ENCODE results near the gene SAMD7.
A peak's percentile ranks its signal among the peaks of the same experiment; 100 is the strongest.

SAMD7 gene

DNA sequence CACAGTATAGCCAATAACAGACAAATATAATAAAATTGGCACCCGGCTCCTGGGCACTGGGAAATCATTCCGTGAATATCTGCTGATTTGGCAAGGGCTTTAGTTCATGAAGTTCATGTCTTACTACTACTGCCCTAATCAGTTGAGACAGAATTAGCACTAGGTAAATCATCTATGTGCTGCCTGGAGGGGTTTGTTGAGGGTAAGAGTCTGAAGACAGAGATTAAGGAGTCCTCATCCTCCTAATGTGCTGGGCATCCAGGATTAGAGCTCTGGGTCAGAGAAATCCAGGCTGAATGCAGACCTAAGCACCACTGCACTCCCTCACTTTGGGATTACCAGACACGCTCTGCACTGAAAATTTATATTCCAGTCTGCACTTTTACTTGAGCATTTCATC is 2.0 kb downstream of the SAMD7 start:
- DNase-seq (ENCODE audit: low read depth): no peak

- DNase-seq (ENCODE audit: low read depth): peak; percentile 17
Measured at GRCh38 chr3:169914321-169914720, 2.9 kb downstream of the SAMD7 start.

GRCh38 chr3:169923189-169923588 is 11.8 kb downstream of the SAMD7 start:
- no peak for DNase-seq (ENCODE audit: low read depth)

GRCh38 chr3:169923831-169924230 is 12.5 kb downstream of the SAMD7 start:
- no peak for DNase-seq (ENCODE audit: low read depth)

- DNase-seq (ENCODE audit: low read depth): no peak
Measured at GRCh38 chr3:169929830-169930519, 18.6 kb downstream of the SAMD7 start.

- DNase-seq (ENCODE audit: low read depth): no peak
Measured at GRCh38 chr3:169930843-169931242, 19.5 kb downstream of the SAMD7 start.

GRCh38 chr3:169931747-169932520 is 20.6 kb downstream of the SAMD7 start:
- no peak for DNase-seq (ENCODE audit: low read depth)

- no peak for DNase-seq (ENCODE audit: low read depth)
Measured at GRCh38 chr3:169939320-169939719, 27.9 kb downstream of the SAMD7 start.

DNA sequence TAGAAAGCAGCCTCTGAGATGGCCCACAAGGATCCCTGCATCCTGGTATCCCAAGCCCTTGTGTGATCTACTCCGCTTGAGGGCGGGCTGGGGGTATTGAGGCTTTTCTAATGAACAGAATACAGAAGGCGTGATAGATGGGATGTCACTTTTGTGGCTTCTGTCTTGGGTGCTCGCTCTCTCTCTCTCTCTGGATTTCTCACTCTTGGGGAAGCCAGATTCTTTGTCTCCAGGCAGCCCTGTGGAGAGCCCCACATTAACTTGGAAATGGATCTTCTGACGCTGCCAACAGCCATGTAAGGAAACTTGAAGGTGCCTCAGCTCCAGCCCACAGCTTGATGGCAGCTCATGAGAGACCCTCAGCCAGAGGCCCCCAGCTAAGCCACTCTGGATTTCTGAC is 28.4 kb downstream of the SAMD7 start:
- DNase-seq (ENCODE audit: low read depth): no peak

DNA sequence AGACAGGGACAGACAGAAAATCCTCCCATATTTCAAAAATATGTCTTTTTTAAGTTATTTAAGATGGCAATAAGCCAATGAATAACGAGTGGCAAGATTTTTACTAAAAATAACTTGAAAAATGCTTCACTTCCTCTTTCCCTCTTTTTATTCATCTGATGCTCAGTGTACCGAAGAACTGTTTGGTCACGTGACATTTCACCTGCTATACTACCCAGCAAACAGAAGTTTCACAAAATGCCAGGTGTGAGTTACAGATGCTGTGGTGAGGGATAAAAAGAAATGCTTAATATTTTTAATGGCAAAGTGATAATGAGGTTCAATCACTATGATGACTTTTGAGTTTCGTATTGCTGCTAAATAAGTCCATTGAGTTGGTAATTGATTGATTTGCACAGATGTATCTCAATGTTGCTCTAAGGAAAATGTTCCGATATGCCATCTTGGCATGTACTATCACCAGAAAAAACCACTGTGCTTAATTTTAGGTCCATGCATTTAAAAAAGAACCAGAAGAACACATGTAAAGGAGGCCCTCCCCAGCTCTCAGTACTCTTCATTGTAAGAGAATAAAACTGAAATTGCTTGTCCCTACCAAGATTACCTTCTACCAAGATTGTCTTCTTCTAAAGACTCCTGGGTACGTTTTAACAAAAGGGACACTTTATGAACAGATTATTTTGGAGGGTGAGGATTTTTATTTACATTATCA is 29.3 kb downstream of the SAMD7 start:
- no peak for DNase-seq (ENCODE audit: low read depth)

DNA sequence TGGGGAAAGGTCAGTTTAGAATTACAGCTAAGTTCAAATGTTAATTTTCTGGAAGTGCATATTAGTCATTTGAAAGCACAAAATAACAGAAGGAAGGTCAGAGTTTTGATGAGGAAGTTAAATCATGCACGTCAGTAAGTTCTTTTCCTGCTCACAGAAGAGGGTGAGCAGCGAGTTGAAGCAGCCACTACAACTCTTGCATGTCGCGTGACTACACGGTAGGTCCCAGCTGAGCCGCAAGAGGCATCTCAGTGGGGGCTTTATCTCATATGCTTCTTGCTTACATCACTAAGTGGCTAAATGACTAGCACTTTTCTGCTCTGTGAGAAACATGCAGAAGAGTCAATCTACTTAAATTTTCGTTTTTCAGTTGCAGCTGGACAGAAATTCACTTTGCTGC is 33.9 kb downstream of the SAMD7 start:
- no peak for DNase-seq (ENCODE audit: low read depth)

- no peak for DNase-seq (ENCODE audit: low read depth)
Measured at GRCh38 chr3:169946336-169946735, 35.0 kb downstream of the SAMD7 start.

- no peak for DNase-seq (ENCODE audit: low read depth)
Measured at GRCh38 chr3:169948559-169949448, 37.4 kb downstream of the SAMD7 start.

DNA sequence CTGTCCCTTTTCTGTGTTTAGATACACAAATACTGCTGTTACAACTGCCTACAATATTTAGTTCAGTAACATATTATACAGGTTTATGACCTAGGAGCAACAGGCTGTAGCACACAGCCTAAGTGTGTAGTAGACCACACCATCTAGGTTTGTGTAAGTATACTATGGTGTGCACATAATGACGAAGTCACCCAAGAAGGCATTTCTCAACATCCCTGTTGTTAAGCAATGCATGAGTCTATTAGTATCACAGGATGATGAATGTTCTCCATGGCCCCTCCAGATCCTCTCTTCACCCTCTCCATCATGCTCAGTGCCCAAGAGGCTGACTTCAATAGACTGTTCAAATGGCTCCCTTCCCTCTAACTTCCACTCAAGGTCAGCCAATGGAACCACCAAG is 40.7 kb downstream of the SAMD7 start:
- DNase-seq (ENCODE audit: low read depth): no peak

- no peak for DNase-seq (ENCODE audit: low read depth)
Measured at GRCh38 chr3:169953462-169954141, 42.2 kb downstream of the SAMD7 start.

DNA sequence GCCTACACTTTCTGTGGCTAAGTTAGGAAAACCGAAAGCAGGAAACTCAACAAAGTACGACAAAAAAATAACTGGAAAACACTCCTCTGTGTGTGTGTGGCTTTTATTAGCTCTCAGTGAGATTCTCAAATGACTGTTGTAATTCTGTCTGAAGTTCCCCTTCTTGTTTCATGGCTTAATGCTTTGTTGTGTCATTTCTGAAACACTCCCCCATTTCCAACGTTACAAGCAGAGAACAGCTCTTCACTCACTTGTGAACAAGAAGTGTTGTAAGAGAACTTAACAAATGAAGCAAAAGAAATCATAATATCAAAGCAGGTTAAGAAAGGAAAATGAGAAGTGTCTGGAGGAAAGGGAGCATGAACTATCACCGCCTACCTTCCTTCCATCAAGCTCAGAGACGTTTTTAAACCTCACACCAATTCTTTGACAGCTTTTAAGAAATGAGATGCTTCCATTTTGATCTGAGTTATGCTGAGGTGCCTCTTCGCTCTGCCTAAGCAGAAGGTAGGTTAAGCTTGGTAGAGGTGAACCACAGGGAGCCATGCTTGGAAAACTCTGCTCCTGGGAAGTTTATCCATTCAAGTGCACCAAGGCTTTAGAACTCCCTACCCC is 42.9 kb downstream of the SAMD7 start:
- DNase-seq (ENCODE audit: low read depth): no peak

GRCh38 chr3:169955406-169955805 is 44.0 kb downstream of the SAMD7 start:
- no peak for DNase-seq (ENCODE audit: low read depth)

GRCh38 chr3:169964176-169964575 is 52.8 kb downstream of the SAMD7 start:
- no peak for DNase-seq (ENCODE audit: low read depth)

GRCh38 chr3:169965562-169966427 is 54.4 kb downstream of the SAMD7 start:
- DNase-seq (ENCODE audit: low read depth): no peak

- peak; percentile 81 for DNase-seq (ENCODE audit: low read depth)
Measured at GRCh38 chr3:169966428-169966950, 55.1 kb downstream of the SAMD7 start, which contains the start of gene SEC62. TSS of gene SEC62 (plus strand) at chr3:169966807. CDS start at chr3:169966823, 16 bp downstream.

All from stromal cell of bone marrow (primary cell).